K562 (cell line): ENCODE measurements around the gene MEF2D. TPM values are rescaled to one million over a fixed set of nuclear protein-coding genes. Genes with fewer than 3 reads are reported as not detected.

Source experiments
- FOXK1 ChIP-seq: sonication (generic); formaldehyde crosslinking; IDR thresholded peaks from 2 replicates; pipeline ENCODE4 v1.8.0; 2022; ENCODE audit warnings: missing genetic modification reagents, mild to moderate bottlenecking, borderline replicate concordance
- GABPB1 ChIP-seq: sonication (generic); formaldehyde crosslinking; IDR thresholded peaks from 2 replicates; pipeline ENCODE4 v1.8.0; 2022; ENCODE audit warnings: mild to moderate bottlenecking, missing genetic modification reagents
- HCFC1 ChIP-seq: IDR thresholded peaks from 2 replicates; pipeline ENCODE4 v1.6.1; 2012; ENCODE audit warnings: low read depth, low read length, improper control_type of control experiment
- KLF1 ChIP-seq: fragments of 450-650 bp; IDR thresholded peaks from 2 replicates; pipeline ENCODE4 v1.6.1; 2016; ENCODE audit warnings: missing genetic modification characterization, missing compliant biosample characterization
- L3MBTL2 ChIP-seq: fragments of 450-650 bp; IDR thresholded peaks from 2 replicates; pipeline ENCODE4 v1.6.1; 2016; ENCODE audit warnings: mild to moderate bottlenecking, moderate library complexity
- SOX6 ChIP-seq: fragments of 450-650 bp; IDR thresholded peaks from 2 replicates; pipeline ENCODE4 v1.6.1; 2014; ENCODE audit warnings: mild to moderate bottlenecking
- SREBF2 ChIP-seq: sonication (generic); formaldehyde crosslinking; IDR thresholded peaks from 2 replicates; pipeline ENCODE4 v1.4.0; 2020; ENCODE audit warnings: mild to moderate bottlenecking, missing genetic modification reagents
- TAF1 ChIP-seq: IDR thresholded peaks from 2 replicates; pipeline ENCODE4 v1.6.1; 2011; ENCODE audit warnings: mild to moderate bottlenecking, low read length, moderate library complexity; ENCODE audit not compliant: insufficient read depth, control insufficient read depth, severe bottlenecking; ENCODE audit errors: extremely low read depth
- TEAD4 ChIP-seq, 2 experiments: sonication (generic) in 1 of 2; formaldehyde crosslinking in 1 of 2; IDR thresholded peaks; 2 replicates each; pipeline versions ENCODE4 v1.6.1 to v1.8.0; 2012 to 2022; ENCODE audit warnings: borderline replicate concordance in 1 of 2, inconsistent platforms in 1 of 2, low read length in 1 of 2, mild to moderate bottlenecking in 1 of 2, missing genetic modification reagents in 1 of 2
- TFE3 ChIP-seq: fragments of 450-650 bp; formaldehyde crosslinking; IDR thresholded peaks from 2 replicates; pipeline ENCODE4 v1.4.0; 2020; ENCODE audit warnings: mild to moderate bottlenecking, mixed read lengths
- TRIM24 ChIP-seq, 2 experiments: fragments of 450-650 bp; IDR thresholded peaks; 2 replicates each; pipeline ENCODE4 v1.6.1; 2016
- ZNF184 ChIP-seq: sonication (generic); formaldehyde crosslinking; IDR thresholded peaks from 2 replicates; pipeline ENCODE4 v1.5.0; 2020; ENCODE audit warnings: missing genetic modification reagents
- ZNF24 ChIP-seq: fragments of 450-650 bp; IDR thresholded peaks from 2 replicates; pipeline ENCODE4 v1.6.1; 2016
- ZNF644 ChIP-seq: fragments of 200-800 bp; sonication (Bioruptor generic); IDR thresholded peaks from 2 replicates; pipeline ENCODE4 v1.6.1; 2016; ENCODE audit warnings: low read depth, missing genetic modification characterization, missing compliant biosample characterization
- polyA plus RNA-seq, 8 experiments: library from polyadenylated mRNA; depleted of rRNA in 4 of 8; stranded (reverse) in 5 of 8; unstranded in 3 of 8; fragments of >200 nt; fragmentation: Nextera tagmentation in 2 of 8; fragmentation: Illumina TruSeq in 1 of 8; extraction: Ambion mirVana in 2 of 8; extraction: Trizol in 1 of 8; gene quantifications; 2 replicates each; pipeline versions ENCODE4 v1.2.1 to v1.2.3, GENCODE V29; 2011 to 2014; ENCODE audit warnings: inconsistent platforms in 1 of 8, missing spikeins in 1 of 8
- total RNA-seq, 7 experiments: library from RNA; depleted of rRNA in 6 of 7; stranded (reverse); fragments of >200 nt in 6 of 7; fragmentation: Illumina TruSeq in 2 of 7; extraction: Trizol in 2 of 7; gene quantifications; 2 replicates each; pipeline versions ENCODE4 v1.2.1 to v1.2.3, GENCODE V29; 2011 to 2021; ENCODE audit warnings: low replicate concordance in 1 of 7
- TF ChIP-seq, protein P1 (sequence below), 2 experiments: fragments of 450-650 bp in 1 of 2; IDR thresholded peaks; 2 replicates each; pipeline ENCODE4 v1.6.1; 2011 to 2017; ENCODE audit warnings: low read depth in 2 of 2, antibody characterized with exemption in 1 of 2, borderline replicate concordance in 1 of 2, low read length in 1 of 2, mild to moderate bottlenecking in 1 of 2, mixed read lengths in 1 of 2; ENCODE audit not compliant: control insufficient read depth in 1 of 2
- TF ChIP-seq, protein P2 (sequence below): sonication (generic); formaldehyde crosslinking; IDR thresholded peaks from 2 replicates; pipeline ENCODE4 v1.8.1; 2023; ENCODE audit warnings: missing genetic modification reagents, mild to moderate bottlenecking, borderline replicate concordance

MEF2D gene
- total and polyA plus RNA-seq, 9 of the 15 experiments (the other 6 are each of a cell fraction or from before 2014, with no cell fraction given), result 0.10 to 19.5 (median 2.6) TPM

GRCh38 chr1:156492013-156492590 is 8.5 kb downstream of the MEF2D start (continued):
- TF ChIP-seq TFE3 (CRISPR knock-in tag) (no peak), SREBF2 (CRISPR knock-in tag) (no peak), TRIM24 (IDR thresholded peaks at IDR 0.05) (no peak), FOXK1 (CRISPR knock-in tag) (no peak), TEAD4 (IDR thresholded peaks at IDR 0.05; ENCODE audit: low read length) (peak; percentile 44; the same call in 1 of the 2 replicates), TEAD4 (CRISPR knock-in tag; IDR thresholded peaks at IDR 0.05; ENCODE audit: borderline replicate concordance) (no peak), SOX6 (no peak), ZNF644 (tag) (no peak), L3MBTL2 (0 out of 2 replicates have a peak, but pooled peaks have one; percentile 12), ZNF184 (CRISPR knock-in tag) (no peak), ZNF24 (no peak), KLF1 (tag) (no peak), HCFC1 (no peak), TAF1 (no peak), GABPB1 (CRISPR knock-in tag) (0 out of 2 replicates have a peak, but pooled peaks have one; percentile 23)
- TF ChIP-seq, protein P1, sequence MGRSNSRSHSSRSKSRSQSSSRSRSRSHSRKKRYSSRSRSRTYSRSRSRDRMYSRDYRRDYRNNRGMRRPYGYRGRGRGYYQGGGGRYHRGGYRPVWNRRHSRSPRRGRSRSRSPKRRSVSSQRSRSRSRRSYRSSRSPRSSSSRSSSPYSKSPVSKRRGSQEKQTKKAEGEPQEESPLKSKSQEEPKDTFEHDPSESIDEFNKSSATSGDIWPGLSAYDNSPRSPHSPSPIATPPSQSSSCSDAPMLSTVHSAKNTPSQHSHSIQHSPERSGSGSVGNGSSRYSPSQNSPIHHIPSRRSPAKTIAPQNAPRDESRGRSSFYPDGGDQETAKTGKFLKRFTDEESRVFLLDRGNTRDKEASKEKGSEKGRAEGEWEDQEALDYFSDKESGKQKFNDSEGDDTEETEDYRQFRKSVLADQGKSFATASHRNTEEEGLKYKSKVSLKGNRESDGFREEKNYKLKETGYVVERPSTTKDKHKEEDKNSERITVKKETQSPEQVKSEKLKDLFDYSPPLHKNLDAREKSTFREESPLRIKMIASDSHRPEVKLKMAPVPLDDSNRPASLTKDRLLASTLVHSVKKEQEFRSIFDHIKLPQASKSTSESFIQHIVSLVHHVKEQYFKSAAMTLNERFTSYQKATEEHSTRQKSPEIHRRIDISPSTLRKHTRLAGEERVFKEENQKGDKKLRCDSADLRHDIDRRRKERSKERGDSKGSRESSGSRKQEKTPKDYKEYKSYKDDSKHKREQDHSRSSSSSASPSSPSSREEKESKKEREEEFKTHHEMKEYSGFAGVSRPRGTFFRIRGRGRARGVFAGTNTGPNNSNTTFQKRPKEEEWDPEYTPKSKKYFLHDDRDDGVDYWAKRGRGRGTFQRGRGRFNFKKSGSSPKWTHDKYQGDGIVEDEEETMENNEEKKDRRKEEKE (IDR thresholded peaks at IDR 0.05; ENCODE audit: borderline replicate concordance in 1 of 2, control insufficient read depth in 1 of 2, low read depth in 2 of 2, low read length in 1 of 2), result peak in 1 of 2 experiments; percentile 78; a peak in 1 of 4 replicates
- TF ChIP-seq, protein P2, sequence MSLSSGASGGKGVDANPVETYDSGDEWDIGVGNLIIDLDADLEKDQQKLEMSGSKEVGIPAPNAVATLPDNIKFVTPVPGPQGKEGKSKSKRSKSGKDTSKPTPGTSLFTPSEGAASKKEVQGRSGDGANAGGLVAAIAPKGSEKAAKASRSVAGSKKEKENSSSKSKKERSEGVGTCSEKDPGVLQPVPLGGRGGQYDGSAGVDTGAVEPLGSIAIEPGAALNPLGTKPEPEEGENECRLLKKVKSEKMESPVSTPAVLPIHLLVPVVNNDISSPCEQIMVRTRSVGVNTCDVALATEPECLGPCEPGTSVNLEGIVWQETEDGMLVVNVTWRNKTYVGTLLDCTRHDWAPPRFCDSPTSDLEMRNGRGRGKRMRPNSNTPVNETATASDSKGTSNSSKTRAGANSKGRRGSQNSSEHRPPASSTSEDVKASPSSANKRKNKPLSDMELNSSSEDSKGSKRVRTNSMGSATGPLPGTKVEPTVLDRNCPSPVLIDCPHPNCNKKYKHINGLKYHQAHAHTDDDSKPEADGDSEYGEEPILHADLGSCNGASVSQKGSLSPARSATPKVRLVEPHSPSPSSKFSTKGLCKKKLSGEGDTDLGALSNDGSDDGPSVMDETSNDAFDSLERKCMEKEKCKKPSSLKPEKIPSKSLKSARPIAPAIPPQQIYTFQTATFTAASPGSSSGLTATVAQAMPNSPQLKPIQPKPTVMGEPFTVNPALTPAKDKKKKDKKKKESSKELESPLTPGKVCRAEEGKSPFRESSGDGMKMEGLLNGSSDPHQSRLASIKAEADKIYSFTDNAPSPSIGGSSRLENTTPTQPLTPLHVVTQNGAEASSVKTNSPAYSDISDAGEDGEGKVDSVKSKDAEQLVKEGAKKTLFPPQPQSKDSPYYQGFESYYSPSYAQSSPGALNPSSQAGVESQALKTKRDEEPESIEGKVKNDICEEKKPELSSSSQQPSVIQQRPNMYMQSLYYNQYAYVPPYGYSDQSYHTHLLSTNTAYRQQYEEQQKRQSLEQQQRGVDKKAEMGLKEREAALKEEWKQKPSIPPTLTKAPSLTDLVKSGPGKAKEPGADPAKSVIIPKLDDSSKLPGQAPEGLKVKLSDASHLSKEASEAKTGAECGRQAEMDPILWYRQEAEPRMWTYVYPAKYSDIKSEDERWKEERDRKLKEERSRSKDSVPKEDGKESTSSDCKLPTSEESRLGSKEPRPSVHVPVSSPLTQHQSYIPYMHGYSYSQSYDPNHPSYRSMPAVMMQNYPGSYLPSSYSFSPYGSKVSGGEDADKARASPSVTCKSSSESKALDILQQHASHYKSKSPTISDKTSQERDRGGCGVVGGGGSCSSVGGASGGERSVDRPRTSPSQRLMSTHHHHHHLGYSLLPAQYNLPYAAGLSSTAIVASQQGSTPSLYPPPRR, result no peak
